Measurements from ENCODE around the gene UPP2. TPM values are rescaled to one million over a fixed set of nuclear protein-coding genes. Genes with fewer than 3 reads are reported as not detected.

The UPP2 gene
- total and polyA plus RNA-seq, 2 of the 13 experiments (the other 11 are each of a cell fraction or from before 2014, with no cell fraction given): 0.07 to 0.28 TPM

DNA sequence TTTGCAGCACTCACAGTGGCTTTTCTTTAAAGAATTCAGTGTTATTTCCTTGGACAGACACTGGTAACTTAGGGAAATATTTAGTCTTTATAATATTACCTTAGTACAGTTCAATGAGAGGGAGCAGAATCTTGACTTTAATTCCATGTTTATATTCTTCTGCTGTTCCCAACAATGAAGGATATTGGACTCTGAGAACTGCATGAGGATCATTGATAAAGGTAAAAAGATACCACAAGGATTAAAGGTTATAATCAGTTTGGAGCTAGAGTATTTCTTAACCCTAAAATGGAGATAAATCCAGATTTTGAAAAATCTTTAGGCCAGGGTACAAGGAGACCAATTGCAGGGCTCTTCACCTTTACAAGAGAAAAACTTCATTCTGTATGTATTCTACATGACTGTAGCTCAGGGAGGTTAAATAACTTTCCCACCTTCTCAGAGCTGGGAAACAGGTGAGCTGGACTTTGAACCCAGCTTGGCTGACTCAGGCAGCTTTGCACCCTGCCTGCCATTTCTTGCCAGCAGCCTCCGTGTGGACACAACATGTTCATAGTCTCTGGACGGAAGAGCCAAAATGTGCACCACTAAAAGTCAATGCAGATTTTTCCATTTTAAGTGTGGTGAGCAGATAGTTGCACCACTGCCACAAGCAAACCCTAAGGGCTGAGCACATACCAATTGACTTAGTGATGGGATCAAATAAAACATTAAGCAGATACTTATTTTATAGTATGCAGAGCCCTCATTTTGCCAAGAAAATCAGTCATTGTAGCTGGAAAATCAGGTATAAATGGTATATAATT lies 26.7 kb downstream of the UPP2 start (continued):
- TF ChIP-seq ZNF263 (CRISPR knock-in tag; IDR thresholded peaks at IDR 0.05) (no peak), ZNF878 (CRISPR knock-in tag; IDR thresholded peaks at IDR 0.05) (peak; percentile 66), ZFY (CRISPR knock-in tag; IDR thresholded peaks at IDR 0.05) (no peak; the same call in 1 of the 2 replicates), ZNF44 (CRISPR knock-in tag; IDR thresholded peaks at IDR 0.05) (no peak), ZBTB21 (CRISPR knock-in tag; IDR thresholded peaks at IDR 0.05) (no peak), ZNF501 (CRISPR knock-in tag; IDR thresholded peaks at IDR 0.05) (no peak), RBAK (CRISPR knock-in tag; IDR thresholded peaks at IDR 0.05) (no peak), RFXANK (CRISPR knock-in tag; IDR thresholded peaks at IDR 0.05) (no peak), ATM (IDR thresholded peaks at IDR 0.05; ENCODE audit: borderline replicate concordance) (no peak), ZMAT3 (CRISPR knock-in tag; conservative IDR thresholded peaks at IDR 0.05) (peak; percentile 55; the same call in 1 of the 2 replicates), ZNF562 (CRISPR knock-in tag; IDR thresholded peaks at IDR 0.05; ENCODE audit: borderline replicate concordance) (no peak), PRDM15 (CRISPR knock-in tag; IDR thresholded peaks at IDR 0.05) (no peak), ZFP82 (CRISPR knock-in tag; IDR thresholded peaks at IDR 0.05; ENCODE audit: borderline replicate concordance) (no peak), EEA1 (CRISPR knock-in tag; IDR thresholded peaks at IDR 0.05; ENCODE audit: borderline replicate concordance) (no peak)
- TF ChIP-seq, protein P1, sequence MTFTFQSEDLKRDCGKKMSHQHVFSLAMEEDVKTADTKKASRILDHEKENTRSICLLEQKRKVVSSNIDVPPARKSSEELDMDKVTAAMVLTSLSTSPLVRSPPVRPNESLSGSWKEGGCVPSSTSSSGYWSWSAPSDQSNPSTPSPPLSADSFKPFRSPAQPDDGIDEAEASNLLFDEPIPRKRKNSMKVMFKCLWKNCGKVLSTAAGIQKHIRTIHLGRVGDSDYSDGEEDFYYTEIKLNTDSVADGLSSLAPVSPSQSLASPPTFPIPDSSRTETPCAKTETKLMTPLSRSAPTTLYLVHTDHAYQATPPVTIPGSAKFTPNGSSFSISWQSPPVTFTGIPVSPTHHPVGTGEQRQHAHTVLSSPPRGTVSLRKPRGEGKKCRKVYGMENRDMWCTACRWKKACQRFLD (CRISPR knock-in tag; IDR thresholded peaks at IDR 0.05; ENCODE audit: borderline replicate concordance): no peak
- TF ChIP-seq, protein P2, sequence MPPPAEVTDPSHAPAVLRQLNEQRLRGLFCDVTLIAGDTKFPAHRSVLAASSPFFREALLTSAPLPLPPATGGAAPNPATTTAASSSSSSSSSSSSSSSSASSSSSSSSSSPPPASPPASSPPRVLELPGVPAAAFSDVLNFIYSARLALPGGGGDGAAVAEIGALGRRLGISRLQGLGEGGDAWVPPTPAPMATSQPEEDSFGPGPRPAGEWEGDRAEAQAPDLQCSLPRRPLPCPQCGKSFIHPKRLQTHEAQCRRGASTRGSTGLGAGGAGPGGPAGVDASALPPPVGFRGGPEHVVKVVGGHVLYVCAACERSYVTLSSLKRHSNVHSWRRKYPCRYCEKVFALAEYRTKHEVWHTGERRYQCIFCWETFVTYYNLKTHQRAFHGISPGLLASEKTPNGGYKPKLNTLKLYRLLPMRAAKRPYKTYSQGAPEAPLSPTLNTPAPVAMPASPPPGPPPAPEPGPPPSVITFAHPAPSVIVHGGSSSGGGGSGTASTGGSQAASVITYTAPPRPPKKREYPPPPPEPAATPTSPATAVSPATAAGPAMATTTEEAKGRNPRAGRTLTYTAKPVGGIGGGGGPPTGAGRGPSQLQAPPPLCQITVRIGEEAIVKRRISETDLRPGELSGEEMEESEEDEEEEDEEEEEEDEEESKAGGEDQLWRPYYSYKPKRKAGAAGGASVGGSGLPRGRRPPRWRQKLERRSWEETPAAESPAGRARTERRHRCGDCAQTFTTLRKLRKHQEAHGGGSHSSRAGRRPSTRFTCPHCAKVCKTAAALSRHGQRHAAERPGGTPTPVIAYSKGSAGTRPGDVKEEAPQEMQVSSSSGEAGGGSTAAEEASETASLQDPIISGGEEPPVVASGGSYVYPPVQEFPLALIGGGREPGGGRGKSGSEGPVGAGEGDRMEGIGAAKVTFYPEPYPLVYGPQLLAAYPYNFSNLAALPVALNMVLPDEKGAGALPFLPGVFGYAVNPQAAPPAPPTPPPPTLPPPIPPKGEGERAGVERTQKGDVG (CRISPR knock-in tag; IDR thresholded peaks at IDR 0.05; ENCODE audit: borderline replicate concordance): 0 out of 2 replicates have a peak, but pooled peaks have one; percentile 52
- TF ChIP-seq, protein P3, sequence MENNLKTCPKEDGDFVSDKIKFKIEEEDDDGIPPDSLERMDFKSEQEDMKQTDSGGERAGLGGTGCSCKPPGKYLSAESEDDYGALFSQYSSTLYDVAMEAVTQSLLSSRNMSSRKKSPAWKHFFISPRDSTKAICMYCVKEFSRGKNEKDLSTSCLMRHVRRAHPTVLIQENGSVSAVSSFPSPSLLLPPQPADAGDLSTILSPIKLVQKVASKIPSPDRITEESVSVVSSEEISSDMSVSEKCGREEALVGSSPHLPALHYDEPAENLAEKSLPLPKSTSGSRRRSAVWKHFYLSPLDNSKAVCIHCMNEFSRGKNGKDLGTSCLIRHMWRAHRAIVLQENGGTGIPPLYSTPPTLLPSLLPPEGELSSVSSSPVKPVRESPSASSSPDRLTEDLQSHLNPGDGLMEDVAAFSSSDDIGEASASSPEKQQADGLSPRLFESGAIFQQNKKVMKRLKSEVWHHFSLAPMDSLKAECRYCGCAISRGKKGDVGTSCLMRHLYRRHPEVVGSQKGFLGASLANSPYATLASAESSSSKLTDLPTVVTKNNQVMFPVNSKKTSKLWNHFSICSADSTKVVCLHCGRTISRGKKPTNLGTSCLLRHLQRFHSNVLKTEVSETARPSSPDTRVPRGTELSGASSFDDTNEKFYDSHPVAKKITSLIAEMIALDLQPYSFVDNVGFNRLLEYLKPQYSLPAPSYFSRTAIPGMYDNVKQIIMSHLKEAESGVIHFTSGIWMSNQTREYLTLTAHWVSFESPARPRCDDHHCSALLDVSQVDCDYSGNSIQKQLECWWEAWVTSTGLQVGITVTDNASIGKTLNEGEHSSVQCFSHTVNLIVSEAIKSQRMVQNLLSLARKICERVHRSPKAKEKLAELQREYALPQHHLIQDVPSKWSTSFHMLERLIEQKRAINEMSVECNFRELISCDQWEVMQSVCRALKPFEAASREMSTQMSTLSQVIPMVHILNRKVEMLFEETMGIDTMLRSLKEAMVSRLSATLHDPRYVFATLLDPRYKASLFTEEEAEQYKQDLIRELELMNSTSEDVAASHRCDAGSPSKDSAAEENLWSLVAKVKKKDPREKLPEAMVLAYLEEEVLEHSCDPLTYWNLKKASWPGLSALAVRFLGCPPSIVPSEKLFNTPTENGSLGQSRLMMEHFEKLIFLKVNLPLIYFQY (CRISPR knock-in tag; IDR thresholded peaks at IDR 0.05; ENCODE audit: borderline replicate concordance): no peak
